Right lung (tissue), 5 donors: ENCODE measurements around the gene NLN. TPM values are rescaled to one million over a fixed set of nuclear protein-coding genes. Genes with fewer than 3 reads are reported as not detected.
A peak's percentile ranks its signal among the peaks of the same experiment; 100 is the strongest.
"Not testable (repeated sequence)": the region's sequence is repeated elsewhere in the genome, so short reads cannot be mapped to it uniquely, and the experiment has no call there.

ENCODE experiments used
- DNase-seq, 2 donors: peaks; one replicate each; pipeline ENCODE4 v3.0.0-alpha.2; 2013
- polyA plus RNA-seq, 5 donors: library from polyadenylated mRNA; unstranded; fragments of 120-200 nt; gene quantifications; one replicate each; pipeline versions ENCODE4 v1.2.1 to v1.2.3, GENCODE V29; 2013; ENCODE audit warnings: inconsistent platforms in 1 of 5, low replicate concordance in 1 of 5; ENCODE audit not compliant: insufficient read length in 5 of 5, insufficient read depth in 1 of 5

NLN gene
- polyA plus RNA-seq, 5 donors: 14.0 to 25.9 (median 23.1) TPM

DNA sequence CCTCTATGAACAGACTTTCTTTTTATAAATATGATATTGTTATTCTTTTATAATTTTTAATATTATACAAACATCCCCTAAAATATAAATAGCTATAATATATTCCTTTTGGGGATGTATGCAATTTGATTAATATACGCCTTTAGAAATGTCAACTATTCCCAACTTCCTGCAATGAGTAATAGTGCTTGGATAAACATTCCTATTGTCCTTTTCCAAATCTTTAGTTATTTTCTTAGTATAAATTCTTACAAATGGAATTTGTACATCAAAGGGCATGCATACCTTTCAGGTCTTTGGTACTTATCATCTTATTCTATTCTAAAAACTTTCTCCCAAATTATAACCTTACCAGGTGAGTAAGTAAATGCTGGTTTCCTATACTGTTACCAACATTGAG, 6.2 kb downstream of the NLN start:
- no peak for DNase-seq

DNA sequence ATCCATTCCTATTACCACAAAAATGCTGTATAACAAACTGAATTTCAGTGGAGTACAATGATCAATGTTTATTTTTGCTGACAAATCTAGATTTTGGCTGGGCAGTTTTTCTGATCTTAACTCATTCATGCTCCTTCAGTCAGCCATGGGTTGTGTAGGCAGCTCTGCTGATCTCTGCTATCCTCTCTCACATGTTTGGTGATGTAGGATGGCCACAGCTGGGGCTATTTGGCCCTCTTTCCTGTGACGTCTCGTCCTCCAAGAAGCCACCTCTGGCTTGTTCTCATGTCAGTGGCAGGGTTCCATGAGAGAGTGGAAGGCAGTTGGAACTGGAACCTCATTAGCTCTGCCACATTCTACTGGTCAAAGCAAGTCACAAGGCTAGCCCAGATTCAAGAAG, 8.9 kb downstream of the NLN start:
- DNase-seq: no peak

DNA sequence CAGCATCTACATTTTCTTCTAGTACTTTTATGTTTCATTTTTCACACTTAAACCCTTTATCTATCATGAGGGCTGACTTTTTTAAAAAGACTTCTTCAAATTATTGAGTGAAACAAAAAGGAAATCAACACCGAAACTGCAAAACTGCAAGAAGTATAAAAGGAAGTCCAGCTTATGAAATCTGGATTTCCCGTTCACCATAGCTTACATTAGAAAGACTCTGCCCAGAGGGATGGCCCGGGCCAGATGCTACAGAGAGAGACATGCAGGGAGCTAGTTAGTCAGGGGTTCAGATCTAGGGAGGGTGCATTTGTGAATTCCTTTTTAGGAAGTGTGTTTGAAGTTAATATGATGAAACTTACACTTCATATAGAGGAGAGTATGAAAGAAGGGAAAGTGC, 10.0 kb downstream of the NLN start:
- not testable (repeated sequence) for DNase-seq

DNA sequence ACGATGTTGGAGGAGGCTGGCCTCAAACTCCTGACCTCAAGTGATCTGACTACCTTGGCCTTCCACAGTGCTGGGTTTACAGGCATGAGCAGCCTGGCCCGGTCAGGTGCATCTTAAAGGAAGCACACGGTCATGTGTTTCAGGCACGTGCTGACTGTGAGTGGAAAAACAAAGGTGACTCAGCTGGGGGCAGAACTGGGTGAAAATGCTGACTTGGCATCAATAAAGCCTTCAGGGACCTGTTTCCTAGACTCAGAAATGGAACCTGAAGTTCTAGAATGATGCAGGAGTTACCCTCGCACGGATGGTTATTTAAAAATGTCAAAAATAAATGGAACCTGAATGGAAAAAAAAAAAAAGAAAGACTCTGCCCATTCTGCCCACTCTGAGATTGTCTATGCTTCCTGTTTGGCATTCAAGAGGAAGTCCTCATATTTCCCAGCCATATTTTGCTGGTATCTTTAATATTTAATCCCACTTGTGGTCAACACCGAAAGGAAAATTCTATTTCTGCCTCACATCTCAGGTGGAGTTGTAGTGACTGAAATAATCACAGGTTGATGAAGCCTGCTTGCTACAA, 12.3 kb downstream of the NLN start:
- DNase-seq: not testable (repeated sequence)

DNA sequence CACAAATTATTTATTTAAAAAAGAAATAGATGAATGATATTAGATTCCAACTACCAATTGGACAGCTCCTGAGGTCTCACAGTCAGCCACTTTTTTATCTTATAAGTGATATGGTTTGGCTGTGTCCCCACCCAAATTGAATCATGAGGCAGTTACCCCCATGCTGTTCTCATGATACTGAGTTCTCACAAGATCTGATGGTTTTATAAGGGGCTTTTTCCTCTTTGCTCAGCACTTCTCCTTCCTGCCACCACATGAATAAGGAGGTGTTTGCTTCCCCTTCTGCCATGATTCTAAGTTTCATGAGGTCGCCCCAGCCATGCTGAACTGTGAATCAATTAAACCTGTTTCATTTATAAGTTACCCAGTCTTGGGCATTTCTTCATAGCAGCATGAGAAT, 12.9 kb downstream of the NLN start:
- DNase-seq: no peak

DNA sequence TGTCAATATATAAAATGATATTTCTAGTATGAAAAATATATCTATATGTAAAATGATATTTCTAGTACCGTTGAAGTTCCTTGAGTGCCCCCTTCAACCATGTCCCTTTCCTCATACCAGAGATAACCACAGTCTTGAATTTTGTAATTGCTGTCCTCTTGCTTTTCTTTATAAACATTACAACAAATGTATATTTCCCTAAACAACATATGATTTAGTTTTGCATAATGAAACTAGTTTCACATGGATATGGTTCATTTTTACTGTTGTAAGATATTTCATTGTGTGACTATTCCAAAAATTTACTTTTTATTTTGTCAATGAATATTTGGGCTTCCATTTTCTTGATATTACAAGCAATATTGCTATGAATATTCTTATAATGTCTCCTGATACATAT, 14.0 kb downstream of the NLN start:
- DNase-seq: no peak

DNA sequence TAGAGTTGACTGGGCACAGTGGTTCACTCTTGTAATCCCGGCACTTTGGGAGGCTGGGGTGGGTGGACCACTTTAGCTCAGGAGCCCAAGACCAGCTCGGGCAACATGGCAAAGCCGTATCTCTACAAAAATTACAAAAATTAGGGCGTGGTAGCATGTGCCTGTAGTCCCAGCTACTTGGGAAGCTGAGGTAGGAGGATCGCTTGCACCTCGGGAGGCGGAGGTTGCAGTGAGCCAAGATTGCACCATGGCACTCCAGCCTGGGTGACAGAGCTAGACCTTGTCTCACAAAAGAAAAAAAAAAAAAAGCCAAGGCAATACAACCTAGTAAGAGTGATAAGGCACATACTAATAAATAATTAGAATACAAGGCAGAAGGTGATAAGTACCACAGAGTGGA, 15.8 kb downstream of the NLN start:
- DNase-seq: no peak

DNA sequence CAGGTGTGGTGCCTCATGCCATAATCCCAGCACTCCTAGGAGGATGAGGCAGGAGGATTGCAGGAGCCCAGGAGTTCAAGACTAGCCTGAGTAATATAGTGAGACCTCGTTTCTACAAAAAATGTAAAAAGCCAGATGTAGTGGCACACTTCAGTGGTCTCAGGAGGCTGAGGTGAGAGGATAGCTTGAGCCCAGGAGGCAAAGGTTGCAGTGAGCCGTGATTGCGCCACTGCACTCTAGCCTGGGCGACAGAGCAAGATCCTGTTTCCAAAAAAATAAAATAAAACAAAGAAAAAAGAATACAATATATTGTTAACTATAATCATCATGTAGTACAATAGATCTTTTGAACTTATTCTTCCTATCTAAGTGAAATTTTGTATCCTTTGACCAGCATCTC, 16.3 kb downstream of the NLN start:
- no peak for DNase-seq

DNA sequence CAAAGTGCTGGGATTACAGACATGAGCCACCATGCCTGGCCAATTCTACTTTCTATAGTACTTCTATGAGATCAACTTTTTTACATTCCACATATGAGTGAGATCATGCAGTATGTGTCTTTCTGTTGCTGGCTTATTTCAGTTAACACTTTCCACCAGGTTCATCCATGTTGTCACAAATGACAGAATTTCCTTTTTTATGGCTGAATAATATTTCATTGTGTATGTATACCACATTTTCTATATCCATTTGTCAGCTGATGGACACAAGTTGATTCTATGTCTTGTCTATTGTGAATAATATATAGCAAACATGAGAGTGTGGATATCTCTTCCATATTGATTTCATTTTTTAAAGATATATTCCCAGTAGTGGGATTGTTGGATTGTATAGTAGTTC, 17.2 kb downstream of the NLN start:
- DNase-seq: no peak

DNA sequence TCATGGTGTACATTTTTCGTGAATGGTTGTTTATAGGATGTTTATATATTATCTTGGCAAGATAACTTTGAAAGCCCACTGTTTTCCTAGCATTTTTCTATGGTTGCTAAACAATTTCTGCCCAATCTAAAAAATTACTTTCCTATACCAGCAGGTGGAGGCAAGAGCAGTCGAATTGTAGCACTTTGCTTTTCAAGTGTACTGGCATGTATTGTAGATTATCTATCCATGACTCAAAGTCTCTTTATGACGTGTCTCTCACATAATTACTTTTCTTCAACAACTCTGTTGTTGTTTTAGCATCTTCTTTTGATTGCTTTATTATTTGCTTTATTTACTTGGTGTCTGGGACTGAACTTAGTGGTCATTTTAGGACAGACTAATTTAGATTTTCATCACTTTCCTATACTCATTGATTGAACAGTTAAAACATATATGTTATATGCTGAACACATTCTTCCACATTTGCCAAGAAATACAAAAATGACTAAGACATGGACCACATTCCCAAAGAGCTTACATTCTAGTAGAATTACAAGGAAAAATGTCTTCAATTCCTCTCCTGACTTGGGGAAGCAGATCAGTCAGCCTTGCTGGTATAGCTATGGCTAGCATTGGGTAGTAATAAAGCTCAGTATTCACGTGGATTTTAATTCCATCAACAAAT, 20.7 kb downstream of the NLN start:
- DNase-seq: peak in 1 of 2 donors; percentile 21

DNA sequence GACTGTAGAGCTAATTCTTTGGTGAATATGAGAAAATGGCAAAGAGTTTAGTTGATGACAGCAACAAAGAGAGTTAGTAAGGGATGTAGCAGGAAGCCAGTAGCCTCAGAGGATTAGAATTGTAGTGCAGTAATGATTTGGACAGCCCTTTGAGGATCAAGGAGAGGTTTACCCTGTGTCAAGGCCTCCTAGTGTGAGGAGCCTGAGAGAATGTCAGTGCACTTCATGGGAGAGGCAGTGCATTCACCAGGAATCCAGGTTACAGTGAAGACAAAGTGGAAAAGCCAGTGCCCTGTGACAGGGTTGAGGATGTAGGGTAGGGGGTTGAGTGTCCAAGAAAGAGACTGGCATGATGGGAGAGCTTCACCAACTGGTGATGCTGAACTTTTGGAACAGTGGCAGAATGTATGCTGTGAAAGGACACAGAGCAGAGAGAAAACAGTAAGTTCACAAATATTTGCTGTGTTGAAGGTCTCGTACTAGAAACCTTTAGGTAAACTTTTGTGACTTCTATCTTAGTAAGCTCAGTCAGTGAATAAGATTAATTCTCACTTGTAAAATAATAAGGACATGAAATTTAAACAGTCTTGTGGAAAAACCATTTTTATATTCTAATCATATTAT, 27.3 kb downstream of the NLN start:
- DNase-seq: no peak

DNA sequence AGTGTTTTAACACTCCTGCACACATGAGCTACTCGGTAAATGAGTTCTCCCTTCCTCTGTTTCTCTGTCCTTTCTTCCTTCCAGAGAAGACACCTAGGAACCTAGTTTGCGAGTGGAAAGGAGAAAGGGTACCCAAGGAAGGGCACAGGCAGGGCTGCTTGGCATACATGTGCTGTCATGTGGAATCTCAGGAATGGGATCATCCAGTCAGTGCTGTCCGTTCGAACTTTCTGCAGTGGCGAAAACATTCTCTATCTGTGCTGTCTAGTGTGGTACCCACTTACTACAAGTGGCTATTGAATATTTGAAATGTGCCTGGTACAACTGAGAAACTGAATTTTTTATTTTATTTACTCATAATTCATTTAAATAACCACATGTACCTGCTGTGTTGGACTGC, 28.0 kb downstream of the NLN start:
- DNase-seq: no peak

DNA sequence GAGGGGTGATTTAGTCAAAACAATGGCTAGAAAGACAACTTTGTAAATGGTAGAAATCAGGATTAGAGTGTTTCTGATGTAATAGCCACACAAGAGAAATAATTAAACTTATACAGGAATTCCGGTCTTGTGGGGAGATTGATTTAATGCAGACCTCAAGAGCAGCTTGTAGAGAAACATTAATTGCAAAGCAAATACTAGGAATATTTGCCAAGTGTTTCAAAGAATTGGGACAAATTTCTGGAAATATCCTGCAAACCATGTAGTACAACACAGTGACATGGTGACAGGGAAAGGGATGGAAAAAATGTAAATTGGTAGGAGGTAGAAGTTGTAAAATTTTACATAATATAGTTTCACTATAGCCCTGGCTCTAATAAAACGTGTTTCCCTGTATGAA, 28.9 kb downstream of the NLN start:
- DNase-seq: no peak

DNA sequence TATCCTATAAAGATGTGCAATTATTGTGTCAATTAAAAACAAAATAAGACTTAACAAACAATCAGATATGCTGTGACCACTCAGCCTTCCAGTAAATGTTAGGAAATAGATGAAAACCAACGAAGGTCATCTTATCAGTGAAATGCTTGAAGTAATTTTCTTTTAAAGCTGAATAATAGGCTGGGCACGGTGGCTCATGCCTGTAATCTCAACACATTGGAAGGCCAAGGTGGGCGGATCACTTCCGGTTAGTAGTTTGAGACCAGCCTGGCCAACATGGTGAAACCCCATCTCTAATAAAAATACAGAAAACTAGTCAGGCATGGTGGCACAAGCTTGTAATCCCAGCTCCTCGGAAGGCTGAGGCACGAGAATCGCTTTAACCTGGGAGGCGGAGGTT, 31.2 kb downstream of the NLN start:
- no peak for DNase-seq

DNA sequence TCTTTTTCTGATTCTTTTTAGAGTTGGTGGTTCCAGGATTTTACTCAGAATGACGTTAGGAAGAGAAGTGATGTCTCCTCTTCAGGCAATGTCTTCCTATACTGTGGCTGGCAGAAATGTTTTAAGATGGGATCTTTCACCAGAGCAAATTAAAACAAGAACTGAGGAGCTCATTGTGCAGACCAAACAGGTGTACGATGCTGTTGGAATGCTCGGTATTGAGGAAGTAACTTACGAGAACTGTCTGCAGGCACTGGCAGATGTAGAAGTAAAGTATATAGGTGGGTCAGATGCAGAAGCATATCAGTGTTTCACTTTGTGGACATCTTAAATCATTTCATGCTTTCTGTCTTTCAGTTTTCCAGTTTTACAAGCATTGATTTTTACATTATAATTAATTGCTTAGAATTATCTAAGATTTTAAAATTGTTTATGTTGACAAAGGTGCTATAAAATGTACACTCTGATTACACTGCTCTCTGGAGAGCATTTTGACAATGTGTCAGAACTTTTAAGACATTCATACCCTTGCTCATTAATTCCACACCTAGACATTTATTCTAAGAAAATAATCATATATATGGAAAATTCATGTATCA, 36.6 kb downstream of the NLN start:
- DNase-seq: no peak

DNA sequence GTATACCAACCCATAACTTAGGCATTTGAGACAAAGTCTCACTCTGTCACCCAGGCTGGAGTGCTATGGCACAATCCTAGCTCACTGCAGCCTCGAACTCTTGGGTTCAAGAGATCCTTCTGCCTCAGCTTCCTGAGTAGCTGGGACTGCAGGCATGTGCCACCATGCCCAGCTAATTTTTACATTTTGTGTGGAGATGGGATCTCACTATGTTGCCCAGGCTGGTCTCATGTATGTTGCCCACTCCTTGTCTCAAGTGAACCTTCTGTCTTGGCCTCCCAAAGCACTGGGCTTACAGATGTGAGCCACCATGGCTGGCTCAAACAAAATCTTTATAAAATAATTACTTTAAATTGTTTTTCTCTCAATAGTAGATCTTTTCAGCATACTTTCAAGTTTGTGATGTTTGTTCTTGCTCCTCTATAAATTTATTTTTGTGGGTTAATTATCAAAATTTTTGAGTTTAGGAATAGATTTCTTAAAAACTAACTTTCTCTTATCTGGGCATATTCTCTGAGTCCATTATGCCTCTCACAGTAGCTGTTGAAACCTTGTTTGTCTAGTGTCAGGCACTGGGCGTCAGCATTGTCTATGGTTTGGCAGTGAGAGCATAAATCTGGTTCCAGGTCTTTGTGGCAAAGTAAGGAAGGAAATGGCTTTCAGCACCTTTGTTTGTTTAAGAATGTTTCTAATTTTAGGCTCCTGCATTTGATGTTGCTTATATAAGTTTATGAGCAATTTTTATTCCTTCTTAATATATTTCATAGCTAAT, 38.7 kb downstream of the NLN start:
- DNase-seq: no peak

DNA sequence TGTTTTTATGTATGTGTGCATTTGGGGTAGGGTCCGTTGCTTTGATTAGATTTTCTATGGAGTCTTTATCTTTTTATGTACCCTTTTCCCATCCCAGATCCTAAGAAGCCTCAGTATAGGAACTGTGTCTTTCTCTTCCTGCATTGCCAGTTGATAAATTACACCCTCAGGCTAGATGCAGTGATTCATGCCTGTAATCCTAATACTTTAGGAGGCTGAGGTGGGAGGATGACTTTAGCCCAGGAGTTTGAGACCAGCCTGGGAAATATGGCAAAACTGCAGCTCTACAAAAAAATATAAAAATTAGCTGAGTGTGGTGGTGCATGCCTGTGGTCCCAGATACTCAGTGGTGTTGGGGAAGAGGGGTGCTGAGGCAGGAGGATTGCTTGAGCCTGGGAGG, 40.2 kb downstream of the NLN start:
- DNase-seq: no peak

DNA sequence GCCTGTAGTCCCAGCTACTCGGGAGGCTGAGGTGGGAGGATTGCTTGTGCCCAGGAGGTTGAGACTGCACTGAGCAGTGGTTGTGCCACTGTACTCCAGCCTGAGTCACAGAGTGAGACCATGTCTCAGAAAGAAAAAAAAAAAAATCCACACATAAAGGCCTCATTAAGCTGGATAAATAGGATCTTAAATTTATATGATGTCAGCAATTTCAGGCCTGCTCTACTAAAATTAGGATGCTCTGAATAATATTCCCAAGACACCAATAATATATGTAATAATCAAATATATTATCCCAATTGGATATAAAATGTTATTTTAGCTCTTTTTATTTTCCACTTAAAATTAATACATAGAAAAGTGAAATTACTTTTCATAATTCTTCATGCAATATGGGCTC, 43.6 kb downstream of the NLN start:
- DNase-seq: no peak

DNA sequence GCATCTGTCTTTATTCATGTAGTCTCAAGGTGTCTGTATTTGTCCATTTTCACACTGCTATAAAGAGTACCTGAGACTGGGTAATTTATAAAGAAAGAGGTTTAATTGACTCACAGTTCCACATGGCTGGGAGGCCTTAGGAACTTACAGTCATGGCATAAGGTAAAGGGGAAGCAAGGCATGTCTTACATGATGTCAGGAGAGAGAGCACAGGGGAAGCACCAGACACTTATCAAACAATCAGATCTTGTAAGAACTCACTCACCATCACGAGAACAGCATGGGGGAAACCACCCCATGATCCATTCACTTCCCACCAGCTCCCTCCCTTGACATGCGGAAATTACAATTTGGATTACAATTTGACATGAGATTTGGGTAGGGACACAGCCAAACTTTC, 44.2 kb downstream of the NLN start:
- DNase-seq: no peak

DNA sequence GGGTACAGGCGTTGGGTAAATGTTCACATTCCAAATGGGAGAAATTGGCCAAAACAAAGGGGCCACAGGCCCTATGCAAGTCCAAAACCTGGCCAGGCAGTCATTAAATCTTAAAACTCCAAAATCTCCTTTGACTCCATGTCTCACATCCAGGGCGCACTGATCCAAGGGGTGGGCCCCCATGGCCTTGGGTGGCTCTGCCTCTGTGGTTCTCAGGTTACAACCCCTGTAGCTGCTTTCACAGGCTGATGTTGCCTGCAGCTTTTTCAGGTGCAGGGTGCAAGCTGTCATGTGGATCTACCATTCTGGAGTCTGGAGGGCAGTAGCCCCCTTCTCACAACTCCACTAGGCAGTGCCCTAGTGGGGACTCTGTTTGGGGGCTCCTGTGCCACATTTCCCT, 44.8 kb downstream of the NLN start:
- no peak for DNase-seq

DNA sequence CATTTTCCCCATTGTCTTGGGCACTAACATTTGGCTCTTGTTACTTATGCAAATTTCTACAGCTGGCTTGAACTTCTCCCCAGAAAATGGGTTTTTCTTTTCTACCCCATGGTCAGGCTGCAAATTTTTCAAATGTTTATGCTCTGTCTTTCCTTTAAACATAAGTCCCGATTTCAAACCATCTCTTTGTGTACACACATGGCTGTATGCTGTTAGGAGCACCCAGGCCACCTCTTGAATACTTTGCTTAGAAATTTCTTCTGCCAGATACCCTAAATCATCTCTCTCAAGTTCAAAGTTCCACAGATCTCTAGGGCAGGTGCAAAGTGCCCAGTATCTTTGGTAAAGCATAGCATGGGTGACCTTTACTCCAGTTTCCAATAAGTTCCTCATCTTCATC, 45.6 kb downstream of the NLN start:
- DNase-seq: no peak

DNA sequence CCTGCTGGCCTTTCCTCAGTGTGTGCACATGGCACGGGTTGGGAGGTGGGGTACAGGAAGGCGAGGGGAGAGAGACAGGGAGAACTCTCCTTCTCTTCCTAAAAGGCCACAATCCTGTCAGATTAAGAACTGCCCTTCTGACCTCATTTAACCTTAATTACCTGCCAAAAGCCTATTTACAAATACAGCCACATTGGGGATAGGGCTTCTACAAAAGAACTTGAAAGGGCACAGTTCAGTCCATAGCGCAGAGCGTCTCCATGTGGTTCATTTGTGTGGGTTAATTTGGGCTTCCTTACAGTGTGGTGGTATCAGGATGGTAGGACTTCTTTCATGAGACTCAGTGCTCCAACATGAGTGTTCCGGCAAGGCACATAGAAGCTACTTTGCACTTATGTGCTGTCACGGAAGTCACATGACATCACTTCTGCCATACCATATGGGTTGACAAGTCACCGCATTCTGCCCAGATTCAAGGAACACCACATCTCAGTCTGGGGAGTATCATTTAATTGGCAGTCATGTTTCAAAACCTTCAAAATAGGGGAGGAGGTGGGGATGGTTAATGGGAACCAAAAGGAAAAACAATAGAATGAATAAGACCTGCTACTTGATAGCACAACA, 46.8 kb downstream of the NLN start:
- DNase-seq: no peak
